Spleen (tissue), 7 donors: ENCODE measurements around the gene SNX10.

Source experiments
- POLR2A ChIP-seq, 3 donors: fragments of 450-650 bp; IDR thresholded peaks; one replicate each; pipeline ENCODE4 v1.5.1; 2017; ENCODE audit warnings: antibody characterized with exemption in 3 of 3, mild to moderate bottlenecking in 1 of 3
- POLR2AphosphoS5 ChIP-seq, 3 donors: sonication (generic); formaldehyde crosslinking; IDR thresholded peaks; one replicate each; pipeline ENCODE4 v1.5.1; 2017; ENCODE audit warnings: antibody characterized with exemption in 3 of 3
- TF ChIP-seq, protein P1 (sequence below), 11 experiments: fragments of 200-600 bp in 7 of 11; fragments of 450-650 bp in 4 of 11; sonication (generic) in 4 of 11; IDR thresholded peaks in 8 of 11; conservative IDR thresholded peaks in 3 of 11; 1 replicate in 7 of 11; 2 replicates in 4 of 11; pipeline versions ENCODE4 v1.4.0 to v1.8.0; 2016 to 2021; ENCODE audit warnings: antibody characterized with exemption in 11 of 11, inconsistent platforms in 4 of 11, mild to moderate bottlenecking in 1 of 11
- donor health status: DM: no; HTN: no; CAD: no; lungs with moderate emphysema.
- donor health status: DM: no; HTN: no; CAD: no.
- donor health status: DM: no; HTN: no; CAD: no.

DNA sequence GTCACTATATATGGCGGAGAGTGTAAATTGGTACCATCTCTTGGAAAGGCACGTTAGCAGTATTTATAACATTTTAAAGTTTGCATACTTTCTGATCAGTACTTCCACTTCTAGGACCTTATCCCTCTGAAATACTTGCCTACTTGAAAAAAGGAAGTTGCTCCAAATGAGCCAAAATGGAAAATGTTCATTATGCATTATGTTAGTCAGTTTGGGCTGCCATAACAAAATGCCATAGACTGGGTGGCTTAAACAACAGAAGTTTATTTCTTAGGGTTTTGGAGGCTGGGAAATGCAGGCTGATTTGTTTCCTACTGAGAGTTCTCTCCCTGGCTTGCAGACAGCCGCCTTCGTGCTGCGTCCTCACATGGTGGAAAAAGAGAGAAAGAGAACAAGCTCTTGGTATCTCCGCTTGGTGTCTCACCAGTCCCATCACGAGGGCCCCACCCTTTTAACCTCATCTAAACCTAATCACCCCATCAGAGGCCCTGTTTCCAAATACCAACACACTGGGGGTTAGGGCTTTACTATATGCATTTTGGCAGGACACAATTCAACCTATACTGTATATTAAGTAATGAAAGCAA is 6.9 kb downstream of the SNX10 start:
- TF ChIP-seq, protein P1, sequence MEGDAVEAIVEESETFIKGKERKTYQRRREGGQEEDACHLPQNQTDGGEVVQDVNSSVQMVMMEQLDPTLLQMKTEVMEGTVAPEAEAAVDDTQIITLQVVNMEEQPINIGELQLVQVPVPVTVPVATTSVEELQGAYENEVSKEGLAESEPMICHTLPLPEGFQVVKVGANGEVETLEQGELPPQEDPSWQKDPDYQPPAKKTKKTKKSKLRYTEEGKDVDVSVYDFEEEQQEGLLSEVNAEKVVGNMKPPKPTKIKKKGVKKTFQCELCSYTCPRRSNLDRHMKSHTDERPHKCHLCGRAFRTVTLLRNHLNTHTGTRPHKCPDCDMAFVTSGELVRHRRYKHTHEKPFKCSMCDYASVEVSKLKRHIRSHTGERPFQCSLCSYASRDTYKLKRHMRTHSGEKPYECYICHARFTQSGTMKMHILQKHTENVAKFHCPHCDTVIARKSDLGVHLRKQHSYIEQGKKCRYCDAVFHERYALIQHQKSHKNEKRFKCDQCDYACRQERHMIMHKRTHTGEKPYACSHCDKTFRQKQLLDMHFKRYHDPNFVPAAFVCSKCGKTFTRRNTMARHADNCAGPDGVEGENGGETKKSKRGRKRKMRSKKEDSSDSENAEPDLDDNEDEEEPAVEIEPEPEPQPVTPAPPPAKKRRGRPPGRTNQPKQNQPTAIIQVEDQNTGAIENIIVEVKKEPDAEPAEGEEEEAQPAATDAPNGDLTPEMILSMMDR (IDR thresholded peaks at IDR 0.05 in 8 of 11, conservative IDR thresholded peaks at IDR 0.05 in 3 of 11): no peak
- TF ChIP-seq POLR2A (IDR thresholded peaks at IDR 0.05) (no peak), POLR2AphosphoS5 (IDR thresholded peaks at IDR 0.05) (no peak)
